PFSK-1 (cell line): ENCODE results near the gene GSG1L.

ENCODE experiments used
- FOXP2 ChIP-seq: optimal IDR thresholded peaks from 2 replicates; pipeline ENCODE3; 2011; ENCODE audit warnings: borderline replicate concordance, control low read depth, inconsistent platforms; ENCODE audit not compliant: insufficient read depth; ENCODE audit errors: extremely low read length, extremely low read depth
- POLR2AphosphoS5 ChIP-seq: IDR thresholded peaks from 2 replicates; pipeline ENCODE4 v1.6.1; 2012; ENCODE audit warnings: low read depth, mild to moderate bottlenecking, control low read depth, low read length, moderate library complexity
- REST ChIP-seq, 2 experiments: IDR thresholded peaks; 2 replicates each; pipeline versions ENCODE4 v1.6.1 to v1.8.0; 2011 to 2012; ENCODE audit warnings: low read depth in 2 of 2, low read length in 2 of 2, control low read depth in 1 of 2, inconsistent platforms in 1 of 2, mild to moderate bottlenecking in 1 of 2, moderate library complexity in 1 of 2; ENCODE audit not compliant: insufficient read depth in 1 of 2
- SIN3A ChIP-seq: IDR thresholded peaks from 2 replicates; pipeline ENCODE4 v1.6.1; 2012; ENCODE audit warnings: mild to moderate bottlenecking, low read length, moderate library complexity, borderline replicate concordance; ENCODE audit not compliant: insufficient read depth
- TAF1 ChIP-seq: IDR thresholded peaks from 2 replicates; pipeline ENCODE4 v1.6.1; 2012; ENCODE audit warnings: low read length, control low read depth, borderline replicate concordance; ENCODE audit not compliant: insufficient read depth

GSG1L gene

GRCh38 chr16:27801289-27801945 lies 262.1 kb downstream of the GSG1L start:
- TF ChIP-seq POLR2AphosphoS5 (no peak), SIN3A (no peak), TAF1 (no peak), FOXP2 (no peak), REST (IDR thresholded peaks at IDR 0.05; ENCODE audit: insufficient read depth in 1 of 2, low read depth in 2 of 2, low read length in 2 of 2) (no peak)

- no peak for TF ChIP-seq FOXP2
- TF ChIP-seq TAF1 = no peak
- TF ChIP-seq POLR2AphosphoS5 = no peak
- no peak for TF ChIP-seq SIN3A
- TF ChIP-seq REST (IDR thresholded peaks at IDR 0.05; ENCODE audit: insufficient read depth in 1 of 2, low read depth in 2 of 2, low read length in 2 of 2) = no peak
Observed at GRCh38 chr16:27800817-27801216, 262.7 kb downstream of the GSG1L start.

GRCh38 chr16:27799896-27800295 lies 263.6 kb downstream of the GSG1L start:
- no peak for TF ChIP-seq POLR2AphosphoS5
- no peak for TF ChIP-seq SIN3A
- no peak for TF ChIP-seq TAF1
- TF ChIP-seq FOXP2 = no peak
- no peak for TF ChIP-seq REST (IDR thresholded peaks at IDR 0.05; ENCODE audit: insufficient read depth in 1 of 2, low read depth in 2 of 2, low read length in 2 of 2)

GRCh38 chr16:27798241-27798640 lies 265.3 kb downstream of the GSG1L start:
- TF ChIP-seq FOXP2 (no peak), POLR2AphosphoS5 (no peak), TAF1 (no peak), SIN3A (no peak), REST (IDR thresholded peaks at IDR 0.05; ENCODE audit: insufficient read depth in 1 of 2, low read depth in 2 of 2, low read length in 2 of 2) (no peak)

- TF ChIP-seq FOXP2 (no peak), REST (IDR thresholded peaks at IDR 0.05; ENCODE audit: insufficient read depth in 1 of 2, low read depth in 2 of 2, low read length in 2 of 2) (peak; percentile 93 to 96)
Observed at GRCh38 chr16:27795992-27796614, 267.4 kb downstream of the GSG1L start.
